Measurements from ENCODE around the gene TSEN54. TPM values are rescaled to one million over a fixed set of nuclear protein-coding genes. Genes with fewer than 3 reads are reported as not detected.

TSEN54 gene
- polyA plus RNA-seq, 4 donors: 38.7 to 68.8 (median 55.0) TPM

DNA sequence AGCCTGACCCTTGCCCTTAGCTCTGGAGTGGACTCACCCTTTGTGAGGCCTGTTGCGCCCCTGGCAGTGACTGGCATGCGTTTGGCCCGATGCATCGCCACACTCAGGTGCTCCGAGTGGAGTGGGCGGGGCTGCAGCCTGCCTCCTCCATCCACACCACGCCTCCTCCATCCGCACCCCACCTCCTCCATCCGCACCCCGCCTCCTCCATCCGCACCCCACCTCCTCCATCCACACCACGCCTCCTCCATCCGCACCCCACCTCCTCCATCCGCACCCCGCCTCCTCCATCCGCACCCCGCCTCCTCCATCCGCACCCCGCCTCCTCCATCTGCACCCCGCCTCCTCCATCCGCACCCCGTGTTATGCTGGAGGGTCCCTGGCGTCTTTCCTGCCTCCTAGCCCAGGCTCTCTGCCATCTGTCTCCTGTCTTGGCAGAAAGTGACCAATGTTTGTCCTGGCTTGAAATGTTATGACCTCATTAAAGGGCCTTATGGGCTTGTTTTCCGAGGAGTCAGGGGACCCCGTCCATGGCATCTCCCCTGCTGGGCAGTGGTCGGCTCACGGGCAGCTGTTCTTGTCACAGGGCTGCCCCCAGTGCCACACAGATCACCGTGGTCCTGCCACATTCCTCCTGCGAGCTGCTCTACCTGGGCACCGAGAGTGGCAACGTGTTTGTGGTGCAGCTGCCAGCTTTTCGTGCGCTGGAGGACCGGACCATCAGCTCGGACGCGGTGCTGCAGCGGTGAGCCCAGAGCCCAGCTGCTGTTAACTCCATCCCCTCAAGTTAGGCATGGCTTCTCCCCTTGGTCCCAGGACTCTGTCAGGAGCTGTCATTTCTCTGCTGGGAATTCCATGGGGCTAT, 42.6 kb downstream of the TSEN54 start:
- DNase-seq (ENCODE audit: low read depth in 4 of 4, low spot score in 2 of 4): no peak

DNA sequence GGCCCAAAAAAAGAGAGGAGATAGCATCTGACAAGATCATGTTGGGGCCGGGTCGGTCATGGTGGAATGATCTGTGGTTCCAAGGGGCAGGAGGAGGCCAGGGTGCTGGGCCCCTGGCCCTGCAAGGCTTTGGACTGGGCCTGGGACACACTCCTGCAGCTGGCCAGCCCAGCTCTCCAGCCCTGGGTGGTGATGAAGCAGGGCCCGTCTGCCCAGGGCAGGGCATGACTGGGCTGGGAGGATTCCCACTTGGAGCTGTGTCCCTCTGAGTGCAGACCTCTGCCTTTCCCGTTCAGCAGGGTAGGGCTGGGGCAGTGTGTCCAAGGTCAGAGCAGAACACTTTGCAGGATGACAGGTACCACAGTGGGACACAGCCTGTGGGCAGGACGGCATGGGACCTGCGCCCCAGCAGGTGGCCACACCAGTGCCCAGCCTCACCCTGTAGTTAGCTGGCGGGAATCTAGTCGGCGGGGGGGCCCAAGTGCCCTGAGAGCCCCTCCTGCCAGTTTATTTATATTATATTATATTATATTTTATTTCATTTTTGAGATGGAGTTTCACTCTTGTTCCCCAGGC, 43.7 kb downstream of the TSEN54 start:
- DNase-seq (ENCODE audit: low read depth in 4 of 4, low spot score in 2 of 4): no peak

DNA sequence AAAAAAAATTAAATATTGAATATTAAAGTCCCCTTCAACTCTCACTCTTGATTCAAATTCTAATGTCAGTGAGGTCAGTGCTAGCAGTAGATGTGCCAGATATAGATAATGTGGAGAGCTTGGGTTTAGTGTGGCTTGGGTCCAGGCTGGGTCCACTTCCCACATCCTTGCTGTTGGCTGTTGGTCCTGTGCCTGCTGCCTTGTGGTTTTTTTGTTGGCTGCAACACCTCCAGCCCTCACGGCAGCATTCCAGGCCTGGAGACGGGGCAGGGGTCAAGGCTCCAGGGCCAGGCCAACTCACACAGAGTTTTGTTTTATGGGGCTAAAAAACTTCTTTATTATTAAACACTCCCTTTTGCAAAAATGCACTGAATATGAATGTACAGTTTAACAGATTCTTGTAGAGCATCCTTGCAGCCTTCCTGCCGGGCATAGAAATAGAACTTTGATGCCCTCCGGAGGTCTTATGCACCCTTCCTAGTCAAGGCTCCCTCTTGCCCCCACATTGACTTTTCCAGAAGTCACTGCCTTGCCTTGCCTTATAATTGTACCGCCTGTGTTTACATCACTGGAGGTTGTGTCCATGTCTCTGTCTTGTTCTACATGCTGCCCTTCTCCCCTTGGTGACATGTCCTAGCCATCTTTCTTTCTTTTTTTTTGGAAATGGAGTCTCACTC, 45.7 kb downstream of the TSEN54 start:
- DNase-seq (ENCODE audit: low read depth in 4 of 4, low spot score in 2 of 4): no peak

DNA sequence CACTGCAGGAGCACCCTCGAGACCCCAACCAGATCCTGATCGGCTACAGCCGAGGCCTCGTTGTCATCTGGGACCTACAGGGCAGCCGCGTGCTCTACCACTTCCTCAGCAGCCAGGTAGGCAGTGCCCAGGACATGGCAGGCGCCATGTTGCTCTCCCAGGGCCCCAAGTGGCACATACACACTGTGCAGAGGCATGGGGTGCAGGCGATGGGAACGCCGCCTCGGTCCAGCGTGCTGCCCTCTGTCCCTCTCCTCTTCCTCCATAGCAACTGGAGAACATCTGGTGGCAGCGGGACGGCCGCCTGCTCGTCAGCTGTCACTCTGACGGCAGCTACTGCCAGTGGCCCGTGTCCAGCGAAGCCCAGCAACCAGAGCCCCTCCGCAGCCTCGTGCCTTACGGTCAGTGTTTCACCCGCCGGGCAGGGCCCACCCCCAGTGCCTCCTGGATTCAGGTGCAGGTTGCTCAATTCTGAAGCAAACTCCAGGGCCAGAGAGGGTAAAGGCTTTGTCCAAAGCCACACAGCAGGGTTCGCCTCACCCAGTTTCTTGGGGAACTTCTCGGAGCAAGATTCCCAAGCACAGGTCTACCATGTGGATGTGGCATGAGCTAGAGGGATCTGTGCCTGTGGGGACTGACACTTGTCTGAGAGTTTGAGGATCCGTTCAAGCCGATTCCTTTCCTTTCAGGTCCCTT, 46.9 kb downstream of the TSEN54 start:
- no peak for DNase-seq (ENCODE audit: low read depth in 4 of 4, low spot score in 2 of 4)

DNA sequence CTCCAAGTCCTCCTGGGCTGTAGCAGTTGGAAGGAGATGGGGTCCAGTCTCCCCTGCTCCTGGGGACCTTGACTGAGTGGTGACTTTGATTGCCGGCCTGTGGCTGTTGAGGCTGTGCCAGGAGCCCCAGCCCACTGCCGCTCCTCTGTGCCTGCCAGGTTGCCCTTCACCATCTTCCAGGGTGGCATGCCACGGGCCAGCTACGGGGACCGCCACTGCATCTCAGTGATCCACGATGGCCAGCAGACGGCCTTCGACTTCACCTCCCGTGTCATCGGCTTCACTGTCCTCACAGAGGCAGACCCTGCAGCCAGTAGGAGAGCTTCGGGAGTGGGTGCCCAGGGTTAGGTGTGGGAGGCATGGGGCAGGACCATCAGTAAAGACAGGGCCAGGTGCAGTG, 47.9 kb downstream of the TSEN54 start:
- no peak for DNase-seq (ENCODE audit: low read depth in 4 of 4, low spot score in 2 of 4)

DNA sequence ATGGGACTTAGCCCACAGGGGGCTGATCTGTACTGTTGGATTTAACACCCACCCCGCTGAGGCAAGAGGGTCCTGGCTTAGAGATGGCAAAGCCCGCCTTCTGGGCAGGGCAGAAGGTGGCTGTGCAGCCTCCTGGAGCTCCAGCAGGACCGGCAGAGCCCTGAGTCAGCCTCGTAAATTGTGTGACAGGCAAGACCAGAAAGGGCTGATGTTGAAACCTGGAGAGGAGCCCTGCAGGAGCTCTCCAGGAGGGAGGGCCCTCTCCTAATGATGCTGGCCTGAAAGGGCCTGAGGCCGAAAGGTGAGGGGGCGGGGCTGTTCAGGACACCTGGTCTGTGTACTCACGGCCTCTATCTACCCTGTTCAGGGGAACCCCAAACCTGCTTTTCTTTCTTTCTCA, 48.7 kb downstream of the TSEN54 start:
- DNase-seq (ENCODE audit: low read depth in 4 of 4, low spot score in 2 of 4): no peak

DNA sequence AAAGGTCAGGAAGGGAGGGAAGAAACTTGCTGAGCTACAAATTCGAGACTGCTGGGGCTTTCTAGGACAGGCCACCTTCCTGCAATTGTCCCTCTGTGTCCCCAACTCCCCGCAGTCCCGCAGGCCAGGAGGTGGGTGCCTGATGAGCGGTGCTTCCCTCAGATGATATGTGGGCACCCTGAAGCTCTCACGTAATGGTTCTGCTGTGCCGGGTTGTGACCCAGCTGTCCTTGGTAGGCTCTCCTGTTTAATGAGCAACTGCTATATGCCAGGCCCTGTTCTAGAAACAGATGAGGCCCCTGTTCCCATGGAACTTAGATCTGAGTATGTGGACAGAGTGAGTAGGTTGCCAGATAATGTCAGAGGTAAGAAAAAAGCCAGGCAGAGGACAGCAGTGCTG, 49.3 kb downstream of the TSEN54 start:
- DNase-seq (ENCODE audit: low read depth in 4 of 4, low spot score in 2 of 4): no peak

DNA sequence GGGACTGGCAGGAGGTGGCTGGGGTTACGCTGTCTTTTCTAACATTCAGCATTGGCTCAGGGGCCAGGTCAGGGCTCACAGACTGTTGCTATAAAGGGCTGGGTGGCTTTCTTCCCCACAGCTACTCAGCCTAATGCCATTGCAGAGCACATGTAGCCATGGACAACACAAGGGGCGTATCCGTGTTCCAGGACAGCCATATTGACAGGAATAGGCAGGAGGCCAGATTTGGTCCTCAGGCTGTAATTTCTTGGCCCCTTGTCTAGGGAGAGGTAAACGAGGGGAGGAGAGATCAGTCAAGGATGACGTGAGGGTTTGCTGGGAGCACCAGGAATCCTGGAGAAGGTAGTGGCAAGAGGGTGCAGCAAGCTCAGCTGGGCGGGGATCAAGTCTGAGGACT, 50.1 kb downstream of the TSEN54 start:
- no peak for DNase-seq (ENCODE audit: low read depth in 4 of 4, low spot score in 2 of 4)

DNA sequence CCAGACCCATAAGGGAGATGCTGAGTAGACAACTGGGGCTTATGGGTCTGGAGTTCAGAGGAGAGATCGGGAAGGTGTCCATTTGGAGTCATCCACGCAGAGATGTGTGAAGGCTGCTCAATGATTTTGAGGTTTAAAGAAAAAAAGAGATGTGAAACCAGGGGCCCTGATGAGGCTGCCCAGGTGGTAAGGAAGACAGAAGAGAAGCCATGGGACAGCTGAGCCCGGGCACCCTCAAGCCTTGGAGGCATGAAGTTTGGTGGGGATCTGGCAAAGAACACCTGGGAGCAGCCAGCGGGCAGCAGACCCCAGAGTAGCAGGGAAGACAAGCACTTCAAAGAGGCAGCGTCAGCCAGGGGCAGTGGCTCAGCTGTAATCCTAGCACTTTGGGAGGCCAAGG, 50.5 kb downstream of the TSEN54 start:
- DNase-seq (ENCODE audit: low read depth in 4 of 4, low spot score in 2 of 4): no peak

DNA sequence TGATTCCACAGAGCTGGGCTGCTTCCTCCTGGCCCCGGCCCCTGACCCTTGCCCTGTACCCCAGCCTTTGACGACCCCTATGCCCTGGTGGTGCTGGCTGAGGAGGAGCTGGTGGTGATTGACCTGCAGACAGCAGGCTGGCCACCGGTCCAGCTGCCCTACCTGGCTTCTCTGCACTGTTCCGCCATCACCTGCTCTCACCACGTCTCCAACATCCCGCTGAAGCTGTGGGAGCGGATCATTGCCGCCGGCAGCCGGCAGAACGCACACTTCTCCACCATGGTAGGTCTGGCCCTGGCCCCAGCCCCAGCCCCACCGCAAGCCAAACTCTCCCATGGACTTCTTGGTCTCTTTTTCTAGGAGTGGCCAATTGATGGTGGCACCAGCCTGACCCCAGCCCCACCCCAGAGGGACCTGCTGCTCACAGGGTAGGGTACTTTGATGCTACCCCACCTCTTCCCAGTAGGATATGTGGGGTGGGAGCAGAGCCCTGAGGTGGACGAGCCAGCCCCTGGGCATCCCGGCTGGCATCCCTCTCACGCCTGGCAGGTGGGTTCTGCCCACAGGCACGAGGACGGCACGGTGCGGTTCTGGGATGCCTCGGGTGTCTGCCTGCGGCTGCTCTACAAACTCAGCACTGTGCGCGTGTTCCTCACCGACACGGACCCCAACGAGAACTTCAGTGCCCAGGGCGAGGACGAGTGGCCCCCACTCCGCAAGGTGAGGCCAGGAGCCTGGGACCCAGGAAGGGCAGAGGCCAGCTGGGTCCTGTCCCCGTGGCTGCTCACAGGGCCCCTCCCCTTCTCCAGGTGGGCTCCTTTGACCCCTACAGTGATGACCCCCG, 52.3 kb downstream of the TSEN54 start:
- no peak for DNase-seq (ENCODE audit: low read depth in 4 of 4, low spot score in 2 of 4)

DNA sequence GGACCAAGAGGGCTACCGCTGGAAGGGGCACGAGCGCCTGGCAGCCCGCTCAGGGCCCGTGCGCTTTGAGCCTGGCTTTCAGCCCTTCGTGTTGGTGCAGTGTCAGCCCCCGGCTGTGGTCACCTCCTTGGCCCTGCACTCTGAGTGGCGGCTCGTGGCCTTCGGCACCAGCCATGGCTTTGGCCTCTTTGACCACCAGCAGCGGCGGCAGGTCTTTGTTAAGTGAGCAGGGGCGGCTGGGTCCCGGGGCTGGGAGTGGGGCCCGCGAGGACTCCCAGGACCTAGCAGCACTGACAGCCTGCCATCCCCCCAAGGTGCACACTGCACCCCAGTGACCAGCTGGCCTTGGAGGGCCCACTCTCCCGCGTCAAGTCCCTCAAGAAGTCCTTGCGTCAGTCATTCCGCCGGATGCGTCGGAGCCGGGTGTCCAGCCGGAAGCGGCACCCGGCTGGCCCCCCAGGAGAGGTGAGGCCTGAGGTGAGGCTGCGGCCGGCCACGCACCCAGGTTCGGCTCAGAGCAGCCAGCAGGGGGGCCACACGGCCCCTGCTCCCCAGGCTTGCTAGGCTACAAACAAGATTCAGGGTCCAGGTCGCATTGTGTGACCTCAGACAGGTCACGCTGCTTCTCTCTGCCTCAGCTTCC, 53.8 kb downstream of the TSEN54 start:
- no peak for DNase-seq (ENCODE audit: low read depth in 4 of 4, low spot score in 2 of 4)

DNA sequence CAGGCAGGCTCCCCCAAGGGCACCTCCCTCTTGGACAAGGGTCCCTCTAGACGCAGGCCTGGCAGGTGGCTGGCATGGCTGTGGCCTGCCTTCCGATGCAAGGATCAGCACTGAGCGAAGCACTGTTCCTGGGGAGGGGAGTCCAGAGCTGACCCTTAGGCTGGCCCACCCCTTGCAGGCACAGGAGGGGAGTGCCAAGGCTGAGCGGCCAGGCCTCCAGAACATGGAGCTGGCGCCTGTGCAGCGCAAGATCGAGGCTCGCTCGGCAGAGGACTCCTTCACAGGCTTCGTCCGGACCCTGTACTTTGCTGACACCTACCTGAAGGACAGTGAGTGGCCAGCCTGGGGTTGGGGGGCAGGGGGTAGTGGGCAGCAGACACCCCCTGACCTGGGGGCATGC, 54.4 kb downstream of the TSEN54 start:
- DNase-seq (ENCODE audit: low read depth in 4 of 4, low spot score in 2 of 4): no peak

DNA sequence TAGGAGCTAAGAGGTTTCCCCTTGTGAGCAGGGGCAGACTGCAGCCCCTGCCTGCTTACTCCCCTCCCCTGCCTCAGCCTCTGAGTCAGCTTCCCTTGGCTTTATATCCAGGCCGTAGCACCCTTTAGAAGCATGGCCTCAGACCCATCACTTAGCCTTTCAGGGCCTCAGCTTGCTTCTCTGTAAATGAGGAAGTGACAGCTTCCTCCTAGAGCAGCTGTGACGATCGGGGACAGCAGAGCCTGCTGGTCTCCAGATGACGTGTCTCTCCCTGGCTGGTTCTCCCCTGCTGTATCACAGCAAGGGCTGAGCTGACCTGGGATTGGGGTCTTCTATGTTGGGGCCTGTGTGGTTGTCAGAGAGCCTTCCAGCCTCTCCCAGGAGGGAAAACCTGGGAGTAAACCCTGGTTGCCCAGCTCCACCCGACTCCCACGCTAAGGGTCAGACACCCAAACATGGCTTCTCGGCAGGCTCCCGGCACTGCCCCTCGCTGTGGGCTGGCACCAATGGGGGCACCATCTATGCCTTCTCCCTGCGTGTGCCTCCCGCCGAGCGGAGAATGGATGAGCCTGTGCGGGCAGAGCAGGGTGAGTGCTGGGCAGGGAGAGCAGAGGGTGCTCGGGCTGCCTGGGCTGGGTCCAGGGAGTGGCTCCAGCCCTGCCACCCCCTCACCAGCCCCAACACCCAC, 55.0 kb downstream of the TSEN54 start:
- no peak for DNase-seq (ENCODE audit: low read depth in 4 of 4, low spot score in 2 of 4)

DNA sequence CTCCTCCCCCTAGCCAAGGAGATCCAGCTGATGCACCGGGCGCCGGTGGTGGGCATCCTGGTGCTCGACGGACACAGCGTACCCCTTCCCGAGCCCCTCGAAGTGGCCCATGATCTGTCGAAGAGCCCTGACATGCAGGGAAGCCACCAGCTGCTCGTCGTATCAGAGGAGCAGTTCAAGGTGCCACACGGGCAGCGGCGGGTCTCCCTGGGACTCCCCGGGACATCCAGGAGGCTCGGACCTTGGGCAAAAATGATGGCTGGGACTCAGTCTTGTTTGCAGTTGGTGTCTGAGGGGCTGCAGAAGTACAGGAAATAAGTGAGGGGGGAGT, 55.5 kb downstream of the TSEN54 start:
- DNase-seq (ENCODE audit: low read depth in 4 of 4, low spot score in 2 of 4): no peak

DNA sequence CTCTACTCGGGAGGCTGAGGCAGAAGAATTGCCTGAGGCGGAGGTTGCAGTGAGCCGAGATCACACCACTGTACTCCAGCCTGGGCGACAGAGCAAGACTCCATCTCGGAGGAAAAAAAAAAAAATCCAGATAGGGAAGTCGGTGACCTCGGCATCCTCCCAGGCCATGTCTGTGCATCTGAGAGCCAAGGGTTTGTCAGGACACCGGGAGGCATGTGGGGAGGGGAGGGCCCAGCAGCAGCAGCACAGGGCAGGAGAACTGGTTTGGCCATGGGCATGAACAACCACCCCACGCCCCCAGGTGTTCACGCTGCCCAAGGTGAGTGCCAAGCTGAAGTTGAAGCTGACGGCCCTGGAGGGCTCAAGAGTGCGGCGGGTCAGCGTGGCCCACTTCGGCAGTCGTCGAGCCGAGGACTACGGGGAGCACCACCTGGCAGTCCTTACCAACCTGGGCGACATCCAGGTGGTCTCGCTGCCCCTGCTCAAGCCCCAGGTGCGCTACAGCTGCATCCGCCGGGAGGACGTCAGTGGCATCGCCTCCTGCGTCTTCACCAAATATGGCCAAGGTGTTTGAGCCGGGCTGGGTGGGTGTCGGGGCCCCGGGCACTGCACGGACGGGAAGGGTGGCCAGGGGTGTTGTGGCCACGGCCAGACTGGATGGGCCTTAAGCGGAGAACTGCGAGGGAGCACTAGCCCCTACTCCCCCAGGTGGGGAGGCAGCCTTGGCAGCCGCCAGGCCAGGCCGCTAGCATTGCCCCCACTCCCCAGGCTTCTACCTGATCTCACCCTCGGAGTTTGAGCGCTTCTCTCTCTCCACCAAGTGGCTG, 56.6 kb downstream of the TSEN54 start:
- no peak for DNase-seq (ENCODE audit: low read depth in 4 of 4, low spot score in 2 of 4)

DNA sequence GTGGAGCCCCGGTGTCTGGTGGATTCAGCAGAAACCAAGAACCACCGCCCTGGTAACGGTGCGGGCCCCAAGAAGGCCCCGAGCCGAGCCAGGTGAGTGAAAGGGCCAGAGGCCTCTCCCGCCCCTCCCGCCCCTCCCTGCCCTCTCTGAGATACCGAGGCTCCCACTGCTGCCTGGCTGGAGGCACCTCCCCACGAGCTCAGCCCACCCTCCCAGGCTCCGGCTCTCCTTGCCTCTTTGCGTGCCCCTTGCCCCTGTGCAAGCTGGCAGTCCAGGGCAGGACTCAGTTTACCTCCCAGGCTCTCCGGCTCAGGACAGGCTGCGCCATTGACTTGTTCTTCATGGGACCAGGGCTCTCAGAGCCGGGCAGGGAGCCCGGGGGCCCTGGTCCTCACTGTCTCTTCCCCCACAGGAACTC, 57.2 kb downstream of the TSEN54 start:
- no peak for DNase-seq (ENCODE audit: low read depth in 4 of 4, low spot score in 2 of 4)

DNA sequence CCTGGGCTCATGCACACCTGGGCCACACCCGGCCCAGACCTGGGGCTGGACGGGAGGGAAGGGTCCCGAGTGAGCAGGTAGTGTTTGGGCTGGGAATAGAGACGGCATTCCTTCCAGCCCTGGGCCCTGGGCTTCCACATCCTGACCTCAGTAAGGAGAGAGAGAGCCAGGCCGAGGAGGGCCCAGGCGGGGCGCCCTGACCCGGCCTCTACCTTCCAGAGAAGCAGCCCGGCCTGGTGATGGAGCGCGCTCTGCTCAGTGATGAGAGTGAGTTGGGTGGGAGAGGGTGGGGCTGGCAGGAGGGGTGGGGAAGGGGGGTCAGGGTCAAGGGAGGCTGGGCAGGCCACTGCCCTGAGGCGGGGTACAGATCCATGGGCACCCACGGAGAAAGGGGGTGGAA, 57.7 kb downstream of the TSEN54 start:
- DNase-seq (ENCODE audit: low read depth in 4 of 4, low spot score in 2 of 4): no peak

All from left renal cortex interstitium (tissue), 4 donors.